Activated CD8-positive, alpha-beta T cell treated with anti-CD3 and anti-CD28 coated beads for 36 hours (primary cell): Measurements from ENCODE around the gene CD9. TPM values are rescaled to one million over a fixed set of nuclear protein-coding genes. Genes with fewer than 3 reads are reported as not detected.
"Not testable (repeated sequence)": the region's sequence is repeated elsewhere in the genome, so short reads cannot be mapped to it uniquely, and the experiment has no call there.

Source experiments
- ATAC-seq: fragments of 200-7000 bp; cut with Tn5 transposase; one replicate; pipeline ENCODE4 v1.10.0; 2021; ENCODE audit warnings: mild to moderate bottlenecking, moderate library complexity
- CTCF ChIA-PET: fragments of 350-600 bp; sonication (Branson Sonifier 250); formaldehyde crosslinking; loops from one replicate; lab custom pipeline; 2021; ENCODE audit warnings: antibody characterized with exemption; lab: Charles Lee
- POLR2A ChIA-PET: fragments of 350-600 bp; sonication (Branson Sonifier 250); formaldehyde crosslinking; loops from one replicate; lab custom pipeline; 2021; ENCODE audit warnings: antibody characterized with exemption; lab: Charles Lee
- DNase-seq: peaks from one replicate; pipeline ENCODE4 v3.0.0-alpha.2; 2020
- H3K27ac Mint-ChIP-seq: one replicate; pipeline ENCODE4 v1.8.0; 2021; ENCODE audit warnings: mild to moderate bottlenecking, mixed read lengths
- H3K27me3 Mint-ChIP-seq: one replicate; pipeline ENCODE4 v1.8.0; 2021; ENCODE audit warnings: mixed read lengths
- H3K36me3 Mint-ChIP-seq: one replicate; pipeline ENCODE4 v1.8.0; 2021; ENCODE audit warnings: low read depth, mixed read lengths
- H3K4me1 Mint-ChIP-seq: one replicate; pipeline ENCODE4 v1.8.0; 2021; ENCODE audit warnings: low read depth, mixed read lengths
- H3K4me3 Mint-ChIP-seq: one replicate; pipeline ENCODE4 v1.8.0; 2021; ENCODE audit warnings: mild to moderate bottlenecking, moderate library complexity, mixed read lengths
- H3K9me3 Mint-ChIP-seq: one replicate; pipeline ENCODE4 v1.8.0; 2021; ENCODE audit warnings: mixed read lengths
- intact Hi-C: fragments of 100-400 bp; cut with micrococcal nuclease; formaldehyde crosslinking; loops from one replicate; pipeline ENCODE4 v1.10.0; 2022
- total RNA-seq, 2 experiments: library from RNA; stranded (reverse); gene quantifications; one replicate each; pipeline ENCODE4 v1.2.3, GENCODE V29; 2021
- TF ChIP-seq, protein P1 (sequence below): fragments of 200-600 bp; IDR thresholded peaks from one replicate; pipeline ENCODE4 v1.8.0; 2022; ENCODE audit warnings: antibody characterized with exemption, mild to moderate bottlenecking

Gene CD9
- total RNA-seq, 2 experiments from 2014 or later: 9.1 to 9.2 TPM

DNA sequence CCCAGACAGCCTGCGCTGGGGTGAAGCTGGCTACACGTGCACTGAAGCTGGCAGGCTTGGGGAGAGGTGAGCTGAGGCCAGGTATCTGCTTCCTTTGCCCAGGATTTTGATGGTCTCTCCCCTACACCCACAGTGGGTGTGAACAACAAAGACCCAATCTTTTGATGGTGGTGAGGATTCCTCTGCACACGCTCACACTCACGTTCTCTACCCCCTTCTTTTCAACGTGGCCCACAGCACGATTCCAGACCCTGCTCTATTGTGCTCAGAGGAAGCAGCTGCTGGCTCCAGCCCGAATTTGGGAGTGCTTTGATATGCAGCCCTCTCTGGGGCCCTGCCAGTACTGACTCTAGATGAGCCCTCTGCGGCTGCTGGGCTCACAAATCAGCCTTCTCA lies 4.9 kb downstream of the CD9 start:
- Mint-ChIP-seq H3K27ac (no peak overlapping the region), H3K4me1 (peaks cover 14% of the 10 kb centered on the region), H3K36me3 (no peaks in the 10 kb centered on the region), H3K27me3 (peaks cover 20% of the 10 kb centered on the region), H3K4me3 (no peak overlapping the region), H3K9me3 (no peaks in the 10 kb centered on the region)
- ATAC-seq (no peak), DNase-seq (no peak)
- TF ChIP-seq, protein P1, sequence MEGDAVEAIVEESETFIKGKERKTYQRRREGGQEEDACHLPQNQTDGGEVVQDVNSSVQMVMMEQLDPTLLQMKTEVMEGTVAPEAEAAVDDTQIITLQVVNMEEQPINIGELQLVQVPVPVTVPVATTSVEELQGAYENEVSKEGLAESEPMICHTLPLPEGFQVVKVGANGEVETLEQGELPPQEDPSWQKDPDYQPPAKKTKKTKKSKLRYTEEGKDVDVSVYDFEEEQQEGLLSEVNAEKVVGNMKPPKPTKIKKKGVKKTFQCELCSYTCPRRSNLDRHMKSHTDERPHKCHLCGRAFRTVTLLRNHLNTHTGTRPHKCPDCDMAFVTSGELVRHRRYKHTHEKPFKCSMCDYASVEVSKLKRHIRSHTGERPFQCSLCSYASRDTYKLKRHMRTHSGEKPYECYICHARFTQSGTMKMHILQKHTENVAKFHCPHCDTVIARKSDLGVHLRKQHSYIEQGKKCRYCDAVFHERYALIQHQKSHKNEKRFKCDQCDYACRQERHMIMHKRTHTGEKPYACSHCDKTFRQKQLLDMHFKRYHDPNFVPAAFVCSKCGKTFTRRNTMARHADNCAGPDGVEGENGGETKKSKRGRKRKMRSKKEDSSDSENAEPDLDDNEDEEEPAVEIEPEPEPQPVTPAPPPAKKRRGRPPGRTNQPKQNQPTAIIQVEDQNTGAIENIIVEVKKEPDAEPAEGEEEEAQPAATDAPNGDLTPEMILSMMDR: no peak
- intact Hi-C loops: no loop called here
- ChIA-PET POLR2A (no interaction called here), CTCF (interaction anchor here (0.9 to 8.4 kb wide), 3 partner anchors 10 to 217 kb away, joined by 4 to 75 read pairs (median 12); no protein-coding TSS in a partner anchor)

DNA sequence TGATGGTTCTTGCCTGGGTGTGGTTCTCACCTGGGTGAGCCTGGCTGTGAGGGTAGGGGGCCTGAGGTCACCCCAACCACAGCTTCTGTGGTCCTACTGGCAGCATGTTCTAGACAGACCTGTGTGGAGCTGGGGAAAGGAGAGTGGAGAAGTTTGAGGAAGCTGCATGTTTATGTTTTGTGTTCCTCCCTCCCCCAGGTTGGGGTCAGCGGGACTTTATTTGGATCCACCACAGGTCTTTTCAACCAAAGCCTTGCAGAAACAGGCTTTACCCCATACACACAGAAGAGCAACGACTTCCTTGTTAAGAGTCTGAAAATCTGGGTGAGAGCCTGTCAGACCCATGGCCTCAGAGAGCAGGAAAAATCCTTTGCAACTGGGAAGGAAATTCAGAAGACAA lies 5.6 kb downstream of the CD9 start:
- DNase-seq (no peak), ATAC-seq (no peak)
- POLR2A ChIA-PET: no interaction called here
- Mint-ChIP-seq H3K27ac (no peak overlapping the region), H3K27me3 (peaks cover 20% of the 10 kb centered on the region), H3K36me3 (no peaks in the 10 kb centered on the region), H3K4me3 (no peak overlapping the region), H3K9me3 (no peaks in the 10 kb centered on the region), H3K4me1 (peaks cover 18% of the 10 kb centered on the region)
- CTCF ChIA-PET: interaction anchor here (0.9 to 8.4 kb wide), 3 partner anchors 10 to 217 kb away, joined by 4 to 75 read pairs (median 12); no protein-coding TSS in a partner anchor
- TF ChIP-seq, protein P1: no peak
- intact Hi-C loops: no loop called here

DNA sequence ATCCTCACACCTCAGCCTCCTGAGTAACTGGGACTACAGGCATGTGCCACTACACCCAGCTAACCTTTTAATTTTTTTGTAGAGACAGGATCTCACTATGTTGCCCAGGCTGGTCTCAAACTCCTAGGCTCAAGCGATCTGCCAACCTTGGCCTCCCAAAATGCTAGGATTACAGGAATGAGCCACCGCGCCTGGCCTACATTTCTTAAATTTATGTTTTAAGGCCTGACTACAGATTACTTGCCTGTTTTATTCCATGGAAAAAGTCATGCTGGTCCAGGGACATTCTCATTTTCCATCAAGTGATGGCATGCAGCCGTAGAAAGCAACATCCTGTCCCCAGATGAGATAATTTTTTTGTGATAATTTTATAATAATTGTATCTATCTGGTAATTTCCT lies 6.1 kb downstream of the CD9 start:
- ChIA-PET POLR2A (interaction anchor here (1.0 kb wide), 1 partner anchor 25 kb away, joined by 3 read pairs; no protein-coding TSS in a partner anchor), CTCF (interaction anchor here (0.9 to 8.4 kb wide), 3 partner anchors 11 to 218 kb away, joined by 4 to 75 read pairs (median 12); no protein-coding TSS in a partner anchor)
- TF ChIP-seq, protein P1: no peak
- no peaks in the 10 kb centered on the region for H3K36me3 Mint-ChIP-seq
- no peaks in the 10 kb centered on the region for H3K9me3 Mint-ChIP-seq
- DNase-seq (no peak), ATAC-seq (no peak)
- intact Hi-C loops: no loop called here
- H3K4me1 Mint-ChIP-seq: peaks cover 17% of the 10 kb centered on the region
- no peak overlapping the region for H3K27ac Mint-ChIP-seq
- H3K4me3 Mint-ChIP-seq: no peak overlapping the region
- peaks cover 18% of the 10 kb centered on the region for H3K27me3 Mint-ChIP-seq

DNA sequence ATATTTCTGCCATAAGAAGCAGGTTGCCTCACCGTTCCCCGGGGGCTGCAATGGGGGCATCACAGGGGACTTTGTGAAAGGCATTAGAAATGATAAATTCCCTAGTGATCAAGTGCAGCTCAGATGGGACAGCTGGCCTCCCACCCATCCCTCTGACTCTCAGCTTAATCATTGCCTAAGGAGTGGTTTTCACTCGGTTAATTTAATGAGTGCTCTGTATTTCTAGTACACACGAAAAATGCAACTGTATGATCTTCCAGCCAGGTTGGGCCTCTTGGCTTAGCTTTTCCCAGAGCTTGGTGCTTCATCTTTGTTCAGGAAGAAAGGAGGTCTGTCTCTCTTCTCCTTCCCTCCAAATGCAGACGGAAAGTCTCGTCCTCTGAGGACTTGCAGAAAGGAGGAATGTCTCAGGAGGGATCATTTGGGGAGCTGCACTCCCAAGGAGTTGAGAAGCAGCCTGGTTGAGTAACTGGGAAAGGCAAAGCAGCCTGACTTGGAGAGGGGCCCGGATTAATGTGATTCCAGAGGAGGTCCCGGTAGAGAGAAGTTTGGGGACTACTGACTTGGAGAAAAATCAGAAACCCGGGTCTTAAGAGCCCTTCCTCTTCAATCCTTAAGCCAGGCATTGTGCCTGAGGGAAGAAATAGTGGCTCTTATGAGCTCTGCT lies 7.2 kb downstream of the CD9 start:
- H3K9me3 Mint-ChIP-seq: no peaks in the 10 kb centered on the region
- peaks cover 17% of the 10 kb centered on the region for H3K4me1 Mint-ChIP-seq
- H3K36me3 Mint-ChIP-seq: no peaks in the 10 kb centered on the region
- no peak overlapping the region for H3K27ac Mint-ChIP-seq
- intact Hi-C loops: no loop called here
- TF ChIP-seq, protein P1: no peak
- peaks cover 9% of the 10 kb centered on the region for H3K27me3 Mint-ChIP-seq
- ATAC-seq (no peak), DNase-seq (no peak)
- ChIA-PET CTCF (interaction anchor here (0.8 to 5.7 kb wide), 4 partner anchors 11 to 78 kb away, joined by 3 to 34 read pairs (median 6); no protein-coding TSS in a partner anchor), POLR2A (interaction anchor here (1.0 kb wide), 1 partner anchor 24 kb away, joined by 3 read pairs; no protein-coding TSS in a partner anchor)
- no peak overlapping the region for H3K4me3 Mint-ChIP-seq

DNA sequence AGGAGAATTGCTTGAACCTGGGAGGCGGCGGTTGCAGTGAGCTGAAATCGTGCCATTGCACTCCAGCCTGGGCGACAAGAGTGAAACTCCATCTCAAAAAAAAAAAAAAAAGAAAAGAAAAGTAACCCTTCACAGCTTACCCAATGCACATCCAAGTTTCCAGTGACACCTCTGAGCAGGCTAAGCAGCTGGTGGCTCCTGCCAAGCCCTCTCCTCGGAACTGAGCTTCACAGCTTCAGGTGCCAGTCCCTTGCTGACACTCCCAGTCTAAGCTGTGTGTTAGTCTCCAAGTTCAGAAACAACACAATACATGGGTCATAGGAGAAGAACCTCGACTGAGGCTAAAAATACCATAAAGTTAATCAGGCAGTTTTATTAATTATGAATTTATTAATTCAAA lies 7.9 kb downstream of the CD9 start:
- TF ChIP-seq, protein P1: no peak
- Mint-ChIP-seq H3K9me3 (no peaks in the 10 kb centered on the region), H3K27ac (no peak overlapping the region), H3K27me3 (peaks cover 3% of the 10 kb centered on the region), H3K4me1 (peaks cover 18% of the 10 kb centered on the region), H3K4me3 (no peak overlapping the region), H3K36me3 (no peaks in the 10 kb centered on the region)
- ATAC-seq (no peak), DNase-seq (no peak)
- POLR2A ChIA-PET: no interaction called here
- CTCF ChIA-PET: interaction anchor here (1.9 to 5.7 kb wide), 3 partner anchors 12 to 77 kb away, joined by 5 to 34 read pairs (median 7); no protein-coding TSS in a partner anchor
- intact Hi-C loops: no loop called here

DNA sequence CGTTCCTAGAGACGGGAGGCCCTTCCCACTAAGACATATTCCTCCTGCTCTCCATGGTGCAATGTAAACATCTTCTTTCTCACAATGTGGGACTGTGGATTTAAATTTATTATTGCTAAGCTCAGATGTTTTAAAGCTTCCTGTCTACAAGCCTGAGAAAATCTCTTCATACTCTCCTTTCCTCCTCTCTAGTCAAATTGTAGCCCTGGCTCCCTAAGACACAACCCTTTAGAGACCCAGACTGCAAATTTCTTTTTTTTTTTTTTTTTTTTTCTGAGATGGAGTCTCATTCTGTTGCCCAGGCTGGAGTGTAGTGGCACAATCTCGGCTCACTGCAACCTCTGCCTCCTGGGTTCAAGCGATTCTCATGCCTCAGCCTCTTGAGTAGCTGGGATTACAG lies 9.2 kb downstream of the CD9 start:
- H3K27me3 Mint-ChIP-seq, H3K9me3 Mint-ChIP-seq, H3K4me3 Mint-ChIP-seq, H3K27ac Mint-ChIP-seq, H3K36me3 Mint-ChIP-seq, ATAC-seq, DNase-seq, intact Hi-C loops: not testable (repeated sequence)
- CTCF ChIA-PET: interaction anchor here (5.7 kb wide), 1 partner anchor 13 kb away, joined by 34 read pairs; no protein-coding TSS in a partner anchor
- H3K4me1 Mint-ChIP-seq: peaks cover 19% of the 10 kb centered on the region
- POLR2A ChIA-PET: interaction anchor here (0.6 kb wide), 1 partner anchor 41 kb away, joined by 3 read pairs; no protein-coding TSS in a partner anchor
